Stimulated activated naive CD8-positive, alpha-beta T cell treated with anti-CD3 and anti-CD28 coated beads, Interleukin-15, Interleukin-2, amounts not matched to agents 100 U/mL and 50 U/mL, for 24 hours (primary cell): ENCODE data around the gene CPXM1.
"Not testable (repeated sequence)": the region's sequence is repeated elsewhere in the genome, so short reads cannot be mapped to it uniquely, and the experiment has no call there.

Source experiments
- ATAC-seq: fragments of 150-1000 bp; cut with Tn5 transposase; one replicate; pipeline ENCODE4 v1.10.0; 2021
- DNase-seq: peaks from one replicate; pipeline ENCODE4 v3.0.0; 2021

Gene CPXM1

GRCh38 chr20:2799688-2800520, 523 bp downstream of the CPXM1 start:
- ATAC-seq (no peak), DNase-seq (peak; percentile 18)

- DNase-seq = no peak
- no peak for ATAC-seq
Observed at GRCh38 chr20:2799271-2799670, 1.2 kb downstream of the CPXM1 start.

GRCh38 chr20:2798814-2799213, 1.6 kb downstream of the CPXM1 start:
- ATAC-seq (no peak), DNase-seq (no peak)

- no peak for ATAC-seq
- no peak for DNase-seq
Observed at GRCh38 chr20:2798095-2798805, 2.2 kb downstream of the CPXM1 start.

- no peak for ATAC-seq
Observed at GRCh38 chr20:2797136-2797983, 3.1 kb downstream of the CPXM1 start.

GRCh38 chr20:2796011-2796660, 4.3 kb downstream of the CPXM1 start:
- no peak for ATAC-seq
- no peak for DNase-seq

More at GRCh38 chr20:2797136-2797983, 3.1 kb downstream of the CPXM1 start:
- no peak for DNase-seq

- DNase-seq (no peak), ATAC-seq (no peak)
Observed at GRCh38 chr20:2795451-2795850, 5.0 kb downstream of the CPXM1 start.

- no peak for DNase-seq
Observed at GRCh38 chr20:2794866-2795447, 5.5 kb downstream of the CPXM1 start.

GRCh38 chr20:2794202-2794748, 6.2 kb downstream of the CPXM1 start:
- DNase-seq = no peak
- no peak for ATAC-seq

More at GRCh38 chr20:2794866-2795447, 5.5 kb downstream of the CPXM1 start:
- ATAC-seq = no peak

- DNase-seq (no peak), ATAC-seq (no peak)
Observed at GRCh38 chr20:2793471-2793870, 7.0 kb downstream of the CPXM1 start.

- ATAC-seq (no peak), DNase-seq (no peak)
Observed at GRCh38 chr20:2783908-2784566, 16.4 kb downstream of the CPXM1 start.

GRCh38 chr20:2780948-2781347, 19.5 kb downstream of the CPXM1 start:
- ATAC-seq = no peak
- no peak for DNase-seq

GRCh38 chr20:2778602-2779321, 21.7 kb downstream of the CPXM1 start:
- ATAC-seq = no peak
- DNase-seq = no peak

GRCh38 chr20:2775139-2775538, 25.3 kb downstream of the CPXM1 start:
- ATAC-seq = no peak
- DNase-seq = no peak

- ATAC-seq (no peak), DNase-seq (no peak)
Observed at GRCh38 chr20:2773812-2774211, 26.6 kb downstream of the CPXM1 start.

GRCh38 chr20:2771631-2772080, 28.8 kb downstream of the CPXM1 start:
- ATAC-seq = no peak

GRCh38 chr20:2770091-2770490, 30.3 kb downstream of the CPXM1 start:
- DNase-seq = not testable (repeated sequence)

More at GRCh38 chr20:2771631-2772080, 28.8 kb downstream of the CPXM1 start:
- DNase-seq = no peak

GRCh38 chr20:2768632-2769015, 31.8 kb downstream of the CPXM1 start:
- ATAC-seq (no peak), DNase-seq (no peak)

More at GRCh38 chr20:2770091-2770490, 30.3 kb downstream of the CPXM1 start:
- ATAC-seq = not testable (repeated sequence)

GRCh38 chr20:2767768-2768631, 32.4 kb downstream of the CPXM1 start:
- ATAC-seq = no peak
- no peak for DNase-seq
